Activated naive CD4-positive, alpha-beta T cell treated with anti-CD3 and anti-CD28 coated beads for 36 hours (primary cell): ENCODE measurements around the gene PYM1. TPM values are rescaled to one million over a fixed set of nuclear protein-coding genes. Genes with fewer than 3 reads are reported as not detected.
"Not testable (repeated sequence)": the region's sequence is repeated elsewhere in the genome, so short reads cannot be mapped to it uniquely, and the experiment has no call there.

Experiments used
- CTCF ChIA-PET: fragments of 350-600 bp; sonication (Branson Sonifier 250); formaldehyde crosslinking; loops from one replicate; lab custom pipeline; 2021; ENCODE audit warnings: antibody characterized with exemption; lab: Charles Lee
- DNase-seq: peaks from one replicate; pipeline ENCODE4 v3.0.0-alpha.2; 2020
- H3K27ac Mint-ChIP-seq: one replicate; pipeline ENCODE4 v1.8.0; 2021; ENCODE audit warnings: mild to moderate bottlenecking, mixed read lengths
- H3K27me3 Mint-ChIP-seq: one replicate; pipeline ENCODE4 v1.8.0; 2021; ENCODE audit warnings: low read depth, mixed read lengths
- H3K36me3 Mint-ChIP-seq: one replicate; pipeline ENCODE4 v1.8.0; 2021; ENCODE audit warnings: low read depth, mixed read lengths
- H3K4me1 Mint-ChIP-seq: one replicate; pipeline ENCODE4 v1.8.0; 2021; ENCODE audit warnings: low read depth, mixed read lengths
- H3K4me3 Mint-ChIP-seq: one replicate; pipeline ENCODE4 v1.8.0; 2021; ENCODE audit warnings: mild to moderate bottlenecking, moderate library complexity, mixed read lengths
- H3K9me3 Mint-ChIP-seq: one replicate; pipeline ENCODE4 v1.8.0; 2021; ENCODE audit warnings: mixed read lengths
- intact Hi-C: fragments of 100-400 bp; cut with micrococcal nuclease; formaldehyde crosslinking; loops from one replicate; pipeline ENCODE4 v1.15.1; 2023
- total RNA-seq, 2 experiments: library from RNA; stranded (reverse); gene quantifications; one replicate each; pipeline ENCODE4 v1.2.3, GENCODE V29; 2021

PYM1 gene
- total RNA-seq, 2 experiments from 2014 or later: 18.8 to 19.3 TPM

DNA sequence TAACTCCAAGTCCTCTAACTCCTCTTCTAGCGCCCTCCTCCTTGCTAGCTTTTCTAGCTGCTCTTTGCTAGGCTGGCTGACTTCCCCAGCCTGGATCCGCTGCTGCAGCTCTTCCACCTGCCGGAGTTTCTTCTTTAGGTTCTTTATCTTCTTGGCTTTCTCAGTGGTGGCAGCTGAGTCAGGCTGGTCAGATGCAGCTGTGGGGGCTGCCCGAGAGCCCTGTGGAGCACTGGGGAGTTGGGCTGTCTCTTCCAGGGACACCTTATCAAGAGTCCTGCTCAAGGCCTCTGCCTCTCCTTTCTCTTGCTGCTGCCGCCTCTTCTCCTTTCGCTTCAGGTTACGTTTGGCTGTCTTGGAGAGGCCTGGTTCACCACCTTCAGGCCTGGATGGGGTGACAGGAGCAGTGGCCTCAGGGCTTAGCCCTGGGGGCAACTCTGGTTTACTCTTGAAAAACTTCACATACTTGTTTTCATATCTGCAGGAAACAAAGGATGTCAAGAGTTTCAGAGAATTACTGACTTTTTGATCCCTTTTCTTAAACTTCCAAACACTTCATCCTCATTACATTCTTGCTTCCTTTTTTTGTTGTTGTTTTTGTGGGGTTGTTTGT is 25.7 kb downstream of the PYM1 start:
- H3K4me1 Mint-ChIP-seq: peaks cover 13% of the 10 kb centered on the region
- no peak overlapping the region for H3K4me3 Mint-ChIP-seq
- H3K9me3 Mint-ChIP-seq: no peaks in the 10 kb centered on the region
- DNase-seq: no peak
- CTCF ChIA-PET: interaction anchor here (0.6 to 1.4 kb wide), 3 partner anchors 66 to 246 kb away, joined by 3 read pairs; no protein-coding TSS in a partner anchor
- H3K27me3 Mint-ChIP-seq: no peaks in the 10 kb centered on the region
- H3K36me3 Mint-ChIP-seq: peaks cover 4% of the 10 kb centered on the region
- intact Hi-C loops: no loop called here
- peak overlapping the region; percentile 28 for H3K27ac Mint-ChIP-seq

DNA sequence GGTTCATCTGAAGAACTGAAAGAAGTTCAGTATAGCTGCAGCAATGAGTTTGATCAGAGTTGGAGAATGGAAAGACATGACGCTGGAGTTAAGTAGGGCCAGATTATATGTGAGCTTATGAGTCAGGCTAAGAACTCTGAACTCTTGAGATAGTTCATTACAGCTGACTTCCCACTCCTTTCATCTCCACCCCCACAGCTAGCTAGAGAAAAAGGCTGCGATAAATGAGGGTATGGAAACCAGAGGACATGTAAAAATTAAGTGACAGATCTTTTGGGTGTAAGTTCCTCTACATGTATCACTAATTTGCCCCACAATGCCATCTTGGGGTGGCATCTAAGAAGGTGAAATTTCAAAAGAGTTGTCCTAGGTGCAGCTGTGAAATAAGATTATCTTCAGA is 28.6 kb downstream of the PYM1 start:
- no peaks in the 10 kb centered on the region for H3K9me3 Mint-ChIP-seq
- DNase-seq: peak; percentile 71
- peaks cover 13% of the 10 kb centered on the region for H3K4me1 Mint-ChIP-seq
- no peaks in the 10 kb centered on the region for H3K27me3 Mint-ChIP-seq
- CTCF ChIA-PET: interaction anchor here (1.1 to 2.0 kb wide), 6 partner anchors 13 to 161 kb away, joined by 3 to 11 read pairs (median 4); no protein-coding TSS in a partner anchor
- peaks cover 4% of the 10 kb centered on the region for H3K36me3 Mint-ChIP-seq
- intact Hi-C loops: loop anchor here (1.0 to 2.0 kb wide), 5 partner anchors 30 to 156 kb away; partner anchors contain the start of genes DNAJC14, GDF11 and ORMDL2
- no peak overlapping the region for H3K4me3 Mint-ChIP-seq
- peak overlapping the region; percentile 70 for H3K27ac Mint-ChIP-seq

DNA sequence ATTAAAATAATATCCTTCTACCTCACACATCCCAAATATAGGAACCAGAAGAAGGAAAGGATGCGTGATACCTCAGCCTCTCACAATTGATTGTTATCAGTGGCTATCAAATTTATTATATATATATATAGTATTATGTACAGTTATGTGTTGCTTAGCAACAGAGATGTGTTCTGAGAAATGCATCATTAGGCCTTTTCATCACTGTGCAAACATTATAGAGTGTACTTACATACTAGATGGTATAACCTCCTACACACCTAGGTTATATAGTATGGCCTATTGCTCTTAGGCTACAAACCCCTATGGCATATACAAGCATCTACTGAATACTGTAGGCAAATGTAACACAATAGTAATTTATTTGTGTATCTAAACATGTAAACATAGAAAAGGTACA is 34.0 kb downstream of the PYM1 start:
- Mint-ChIP-seq H3K4me1 (peaks cover 4% of the 10 kb centered on the region), H3K27me3 (no peaks in the 10 kb centered on the region), H3K9me3 (no peaks in the 10 kb centered on the region), H3K27ac (no peak overlapping the region), H3K4me3 (no peak overlapping the region), H3K36me3 (no peaks in the 10 kb centered on the region)
- DNase-seq: no peak
- intact Hi-C loops: no loop called here
- CTCF ChIA-PET: no interaction called here

GRCh38 chr12:55891310-55891709 is 36.4 kb downstream of the PYM1 start:
- intact Hi-C loops: no loop called here
- no peaks in the 10 kb centered on the region for H3K4me1 Mint-ChIP-seq
- H3K27ac Mint-ChIP-seq: no peak overlapping the region
- CTCF ChIA-PET: no interaction called here
- H3K4me3 Mint-ChIP-seq: no peak overlapping the region
- H3K9me3 Mint-ChIP-seq: no peaks in the 10 kb centered on the region
- DNase-seq: no peak
- no peaks in the 10 kb centered on the region for H3K27me3 Mint-ChIP-seq
- H3K36me3 Mint-ChIP-seq: no peaks in the 10 kb centered on the region

- no peaks in the 10 kb centered on the region for H3K9me3 Mint-ChIP-seq
- no peak overlapping the region for H3K27ac Mint-ChIP-seq
- DNase-seq: no peak
- no peaks in the 10 kb centered on the region for H3K36me3 Mint-ChIP-seq
- intact Hi-C loops: no loop called here
- H3K27me3 Mint-ChIP-seq: no peaks in the 10 kb centered on the region
- CTCF ChIA-PET: no interaction called here
- no peak overlapping the region for H3K4me3 Mint-ChIP-seq
- H3K4me1 Mint-ChIP-seq: peaks cover 9% of the 10 kb centered on the region
Measured at GRCh38 chr12:55885113-55885512, 42.6 kb downstream of the PYM1 start.

GRCh38 chr12:55877824-55878223 is 49.9 kb downstream of the PYM1 start:
- no peak overlapping the region for H3K27ac Mint-ChIP-seq
- intact Hi-C loops: no loop called here

DNA sequence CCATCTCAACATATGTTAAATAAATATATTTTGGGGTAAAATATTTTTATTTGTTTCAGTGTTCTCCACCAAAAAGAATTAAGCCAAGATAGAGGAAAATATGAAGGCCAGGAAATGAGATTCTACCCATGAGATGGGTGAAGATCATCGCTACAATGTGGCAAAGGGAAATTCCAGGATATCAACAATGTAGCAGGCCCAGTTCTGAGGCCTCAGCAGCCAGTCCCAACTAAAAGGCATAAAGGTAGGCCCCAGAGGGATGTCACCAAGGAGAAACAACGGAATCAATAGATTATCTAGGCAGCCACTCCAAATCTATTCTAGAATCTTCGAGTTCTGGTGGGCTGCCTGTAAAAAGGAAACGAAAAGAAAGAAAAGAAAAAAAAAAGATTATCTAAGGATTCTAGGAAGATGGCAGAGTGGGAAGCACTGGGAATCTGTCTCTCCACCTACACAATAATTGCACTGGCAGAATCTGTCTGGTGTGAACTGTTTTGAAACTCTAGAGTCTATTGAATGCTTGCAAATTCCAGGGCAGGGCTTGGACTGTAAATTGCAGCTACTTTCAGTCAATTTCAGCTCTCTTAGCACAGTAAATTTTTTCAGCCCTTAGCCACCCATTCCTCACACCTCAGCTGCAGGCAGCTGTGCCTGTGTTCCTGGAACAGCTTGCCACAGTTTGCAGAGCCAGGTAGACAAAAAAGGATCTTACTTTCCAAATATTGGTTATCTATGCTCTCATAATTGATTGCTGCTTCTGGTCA is 51.8 kb downstream of the PYM1 start:
- H3K4me3 Mint-ChIP-seq: no peak overlapping the region
- H3K9me3 Mint-ChIP-seq: peaks cover 10% of the 10 kb centered on the region
- CTCF ChIA-PET: no interaction called here
- H3K4me1 Mint-ChIP-seq: peaks cover 6% of the 10 kb centered on the region
- no peak for DNase-seq
- H3K27ac Mint-ChIP-seq: no peak overlapping the region
- intact Hi-C loops: no loop called here
- H3K27me3 Mint-ChIP-seq: no peaks in the 10 kb centered on the region
- H3K36me3 Mint-ChIP-seq: peaks cover 8% of the 10 kb centered on the region

More at GRCh38 chr12:55877824-55878223, 49.9 kb downstream of the PYM1 start:
- Mint-ChIP-seq H3K36me3 (peaks cover 8% of the 10 kb centered on the region), H3K27me3 (no peaks in the 10 kb centered on the region), H3K4me3 (no peak overlapping the region), H3K9me3 (peaks cover 10% of the 10 kb centered on the region), H3K4me1 (peaks cover 9% of the 10 kb centered on the region)
- no peak for DNase-seq
- CTCF ChIA-PET: interaction anchor here (0.6 kb wide), 1 partner anchor 1129 kb away, joined by 3 read pairs; no protein-coding TSS in a partner anchor

- Mint-ChIP-seq H3K4me3 (no peak overlapping the region), H3K36me3 (peaks cover 8% of the 10 kb centered on the region), H3K9me3 (peaks cover 10% of the 10 kb centered on the region), H3K27me3 (no peaks in the 10 kb centered on the region), H3K4me1 (no peaks in the 10 kb centered on the region), H3K27ac (no peak overlapping the region)
- intact Hi-C loops: no loop called here
- no peak for DNase-seq
- CTCF ChIA-PET: no interaction called here
Measured at GRCh38 chr12:55874443-55874842, 53.3 kb downstream of the PYM1 start.

GRCh38 chr12:55866454-55867004 is 61.2 kb downstream of the PYM1 start:
- H3K4me1 Mint-ChIP-seq, H3K9me3 Mint-ChIP-seq, intact Hi-C loops, H3K27ac Mint-ChIP-seq, DNase-seq, H3K27me3 Mint-ChIP-seq, H3K4me3 Mint-ChIP-seq, CTCF ChIA-PET, H3K36me3 Mint-ChIP-seq: not testable (repeated sequence)

DNA sequence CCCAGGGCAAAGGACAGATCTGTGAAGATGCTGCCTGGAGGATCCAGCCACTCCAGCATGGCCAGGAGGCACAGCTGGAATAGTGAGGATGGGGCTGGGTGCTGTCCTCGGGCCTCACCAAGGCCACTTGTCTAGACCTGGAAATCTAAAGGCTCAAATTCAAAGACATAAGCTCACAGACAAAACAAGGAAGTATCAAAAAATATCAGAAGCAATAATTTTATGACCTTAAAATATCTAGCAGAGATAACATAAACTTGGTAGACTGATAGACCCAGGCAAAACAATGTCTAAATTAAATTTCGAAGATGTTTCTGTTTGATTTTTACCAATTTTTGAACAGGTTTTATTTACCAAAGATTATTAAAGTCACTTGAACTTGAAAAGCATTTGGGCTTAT is 62.4 kb downstream of the PYM1 start:
- peaks cover 2% of the 10 kb centered on the region for H3K36me3 Mint-ChIP-seq
- H3K27ac Mint-ChIP-seq: no peak overlapping the region
- intact Hi-C loops: no loop called here
- CTCF ChIA-PET: no interaction called here
- peaks cover 4% of the 10 kb centered on the region for H3K9me3 Mint-ChIP-seq
- no peak for DNase-seq
- no peaks in the 10 kb centered on the region for H3K4me1 Mint-ChIP-seq
- no peak overlapping the region for H3K4me3 Mint-ChIP-seq
- H3K27me3 Mint-ChIP-seq: no peaks in the 10 kb centered on the region

- DNase-seq, H3K36me3 Mint-ChIP-seq, H3K4me3 Mint-ChIP-seq, H3K27ac Mint-ChIP-seq, H3K4me1 Mint-ChIP-seq, H3K27me3 Mint-ChIP-seq, H3K9me3 Mint-ChIP-seq, intact Hi-C loops: not testable (repeated sequence)
- CTCF ChIA-PET: interaction anchor here (0.6 to 0.7 kb wide), 2 partner anchors 17 to 73 kb away, joined by 3 to 4 read pairs; no protein-coding TSS in a partner anchor
Measured at GRCh38 chr12:55862931-55863330, 64.8 kb downstream of the PYM1 start.

DNA sequence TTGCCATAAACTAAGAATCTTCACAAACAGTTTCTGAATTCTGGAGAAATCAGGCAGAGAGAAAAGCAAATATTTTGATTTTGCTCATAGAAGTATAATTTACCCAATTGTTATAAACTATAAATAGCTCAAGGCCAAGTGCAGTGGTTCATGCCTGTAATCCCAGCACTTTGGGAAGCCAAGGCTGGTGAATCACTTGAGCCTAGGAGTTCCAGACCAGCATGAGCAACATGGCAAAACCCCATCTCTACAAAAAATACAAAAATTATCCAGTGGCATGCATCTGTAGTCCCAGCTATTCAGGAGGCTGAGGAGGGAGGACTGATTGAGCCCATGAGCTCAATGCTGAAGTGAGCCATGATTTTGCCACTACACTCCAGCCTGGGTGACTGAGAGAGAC is 65.4 kb downstream of the PYM1 start:
- peaks cover 4% of the 10 kb centered on the region for H3K9me3 Mint-ChIP-seq
- intact Hi-C loops: no loop called here
- CTCF ChIA-PET: interaction anchor here (0.6 kb wide), 1 partner anchor 70 kb away, joined by 3 read pairs; no protein-coding TSS in a partner anchor

More for the DNA sequence above, 65.4 kb downstream of the PYM1 start:
- H3K27ac Mint-ChIP-seq: no peak overlapping the region
- H3K4me1 Mint-ChIP-seq: no peaks in the 10 kb centered on the region
- DNase-seq: no peak
- H3K4me3 Mint-ChIP-seq: no peak overlapping the region
- peaks cover 2% of the 10 kb centered on the region for H3K36me3 Mint-ChIP-seq
- H3K27me3 Mint-ChIP-seq: no peaks in the 10 kb centered on the region
